Activated CD8-positive, alpha-beta T cell treated with anti-CD3 and anti-CD28 coated beads for 36 hours (primary cell): Measurements from ENCODE around the gene CACNA2D3. TPM values are rescaled to one million over a fixed set of nuclear protein-coding genes. Genes with fewer than 3 reads are reported as not detected.

ENCODE experiments used
- ATAC-seq: fragments of 200-7000 bp; cut with Tn5 transposase; one replicate; pipeline ENCODE4 v1.10.0; 2021; ENCODE audit warnings: mild to moderate bottlenecking, moderate library complexity
- CTCF ChIA-PET: fragments of 350-600 bp; sonication (Branson Sonifier 250); formaldehyde crosslinking; loops from one replicate; lab custom pipeline; 2021; ENCODE audit warnings: antibody characterized with exemption; lab: Charles Lee
- POLR2A ChIA-PET: fragments of 350-600 bp; sonication (Branson Sonifier 250); formaldehyde crosslinking; loops from one replicate; lab custom pipeline; 2021; ENCODE audit warnings: antibody characterized with exemption; lab: Charles Lee
- DNase-seq: peaks from one replicate; pipeline ENCODE4 v3.0.0-alpha.2; 2020
- H3K27ac Mint-ChIP-seq: one replicate; pipeline ENCODE4 v1.8.0; 2021; ENCODE audit warnings: mild to moderate bottlenecking, mixed read lengths
- H3K27me3 Mint-ChIP-seq: one replicate; pipeline ENCODE4 v1.8.0; 2021; ENCODE audit warnings: mixed read lengths
- H3K36me3 Mint-ChIP-seq: one replicate; pipeline ENCODE4 v1.8.0; 2021; ENCODE audit warnings: low read depth, mixed read lengths
- H3K4me1 Mint-ChIP-seq: one replicate; pipeline ENCODE4 v1.8.0; 2021; ENCODE audit warnings: low read depth, mixed read lengths
- H3K4me3 Mint-ChIP-seq: one replicate; pipeline ENCODE4 v1.8.0; 2021; ENCODE audit warnings: mild to moderate bottlenecking, moderate library complexity, mixed read lengths
- H3K9me3 Mint-ChIP-seq: one replicate; pipeline ENCODE4 v1.8.0; 2021; ENCODE audit warnings: mixed read lengths
- CTCF ChIP-seq: fragments of 200-600 bp; IDR thresholded peaks from one replicate; pipeline ENCODE4 v1.8.0; 2022; ENCODE audit warnings: antibody characterized with exemption, mild to moderate bottlenecking
- intact Hi-C: fragments of 100-400 bp; cut with micrococcal nuclease; formaldehyde crosslinking; loops from one replicate; pipeline ENCODE4 v1.10.0; 2022
- total RNA-seq, 2 experiments: library from RNA; stranded (reverse); gene quantifications; one replicate each; pipeline ENCODE4 v1.2.3, GENCODE V29; 2021

Gene CACNA2D3
- total RNA-seq, 2 experiments from 2014 or later, result not detected

DNA sequence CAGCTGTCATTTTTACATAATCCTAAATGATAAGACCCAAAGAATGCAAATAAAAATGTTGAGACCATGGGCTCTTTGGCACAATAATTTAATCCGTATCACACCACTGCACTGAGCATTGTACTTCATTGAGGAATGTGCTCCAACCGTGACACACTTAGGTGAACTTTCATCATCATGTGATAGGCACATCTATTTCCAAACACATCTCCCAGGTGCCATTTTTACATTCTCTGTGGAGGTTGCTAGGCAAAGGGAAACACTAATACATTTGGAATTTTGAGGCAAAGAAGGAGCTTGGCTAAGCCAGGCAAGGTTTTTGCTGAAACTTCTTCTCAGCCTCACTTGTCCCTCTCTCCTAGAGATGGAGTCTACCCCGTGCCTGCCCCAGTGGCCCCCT is 736.8 kb downstream of the CACNA2D3 start:
- Mint-ChIP-seq H3K36me3 (no peaks in the 10 kb centered on the region), H3K4me1 (no peaks in the 10 kb centered on the region), H3K27ac (no peak overlapping the region), H3K27me3 (peaks cover 5% of the 10 kb centered on the region), H3K9me3 (no peaks in the 10 kb centered on the region), H3K4me3 (no peak overlapping the region)
- ATAC-seq, result no peak
- ChIA-PET POLR2A (no interaction called here), CTCF (interaction anchor here (0.6 kb wide), 1 partner anchor 425 kb away, joined by 3 read pairs; no protein-coding TSS in a partner anchor)
- intact Hi-C loops, result loop anchor here (10.0 kb wide), 1 partner anchor 1396 kb away; no protein-coding TSS in a partner anchor
- no peak for DNase-seq
- no peak for TF ChIP-seq CTCF

DNA sequence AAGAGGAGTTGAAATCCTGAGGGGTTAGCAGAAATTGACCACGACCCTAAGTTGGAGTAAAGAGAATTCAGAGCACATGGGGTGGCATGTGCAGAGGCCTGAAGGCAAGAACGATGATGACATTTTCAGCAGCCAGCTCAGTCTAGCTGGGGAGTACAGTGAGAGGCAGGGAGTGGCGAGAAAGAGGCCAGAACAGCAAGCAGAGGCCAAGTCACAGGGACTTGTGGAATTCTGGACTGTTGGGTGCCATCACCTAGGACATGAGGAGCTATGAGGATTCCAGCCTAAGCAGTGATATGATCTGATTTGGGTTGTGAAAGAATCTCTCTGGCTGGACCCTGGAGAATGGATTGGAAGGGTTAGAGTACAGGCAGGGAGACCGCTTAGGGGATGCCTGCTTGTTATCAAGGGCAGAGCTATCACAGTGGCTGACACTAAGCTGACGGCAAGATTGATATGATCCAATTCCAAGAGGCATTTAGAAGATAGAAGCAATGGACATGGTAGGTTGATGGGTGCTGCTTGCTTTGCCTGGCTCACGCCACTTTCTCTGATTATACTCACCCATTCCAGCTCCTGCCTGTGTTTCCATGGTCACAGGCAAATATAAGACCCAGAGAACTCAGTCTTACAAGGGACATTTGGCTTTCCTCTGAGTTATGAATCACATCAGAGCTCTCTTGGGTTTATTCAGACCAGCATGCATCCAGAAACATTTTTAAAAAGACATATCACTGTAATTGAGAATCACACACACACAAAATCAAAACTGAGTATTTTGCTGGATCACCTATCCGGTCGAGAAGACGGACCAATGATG is 739.1 kb downstream of the CACNA2D3 start:
- ATAC-seq (no peak), DNase-seq (no peak)
- ChIA-PET POLR2A (no interaction called here), CTCF (no interaction called here)
- Mint-ChIP-seq H3K36me3 (no peaks in the 10 kb centered on the region), H3K27me3 (no peaks in the 10 kb centered on the region), H3K4me3 (no peak overlapping the region), H3K9me3 (no peaks in the 10 kb centered on the region), H3K27ac (no peak overlapping the region), H3K4me1 (no peaks in the 10 kb centered on the region)
- no peak for TF ChIP-seq CTCF
- intact Hi-C loops, result no loop called here

DNA sequence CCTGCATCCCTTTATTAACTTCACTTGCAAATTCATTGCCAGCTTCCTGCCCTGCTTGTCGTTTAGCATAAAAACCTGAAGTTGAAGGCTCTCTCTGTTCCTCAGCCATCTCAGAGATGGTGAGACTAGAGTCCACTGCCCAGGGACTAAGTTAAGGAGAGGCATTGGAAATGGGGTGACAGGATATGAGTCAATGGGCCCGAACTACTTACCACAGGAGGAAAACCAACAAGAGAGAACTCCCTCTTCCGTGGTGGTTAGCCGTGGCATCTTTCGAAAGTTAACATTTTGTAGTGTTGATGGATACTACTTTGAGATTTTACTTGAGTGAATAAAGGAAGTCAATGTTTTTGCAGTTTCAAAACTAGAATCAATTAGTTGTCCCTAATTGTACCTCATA is 740.2 kb downstream of the CACNA2D3 start:
- TF ChIP-seq CTCF, result no peak
- ATAC-seq, result no peak
- POLR2A ChIA-PET, result no interaction called here
- CTCF ChIA-PET, result no interaction called here
- no peaks in the 10 kb centered on the region for H3K36me3 Mint-ChIP-seq
- H3K4me3 Mint-ChIP-seq, result no peak overlapping the region
- H3K9me3 Mint-ChIP-seq, result no peaks in the 10 kb centered on the region
- DNase-seq, result no peak
- no peaks in the 10 kb centered on the region for H3K4me1 Mint-ChIP-seq
- H3K27me3 Mint-ChIP-seq, result no peaks in the 10 kb centered on the region
- intact Hi-C loops, result no loop called here
- H3K27ac Mint-ChIP-seq, result no peak overlapping the region

GRCh38 chr3:54863366-54863765 is 741.0 kb downstream of the CACNA2D3 start:
- Mint-ChIP-seq H3K4me1 (no peaks in the 10 kb centered on the region), H3K9me3 (no peaks in the 10 kb centered on the region), H3K36me3 (no peaks in the 10 kb centered on the region), H3K4me3 (no peak overlapping the region), H3K27me3 (no peaks in the 10 kb centered on the region), H3K27ac (no peak overlapping the region)
- TF ChIP-seq CTCF, result no peak
- no peak for DNase-seq
- ATAC-seq, result no peak
- ChIA-PET CTCF (no interaction called here), POLR2A (no interaction called here)
- intact Hi-C loops, result no loop called here

- no peaks in the 10 kb centered on the region for H3K4me1 Mint-ChIP-seq
- no peak overlapping the region for H3K27ac Mint-ChIP-seq
- ChIA-PET POLR2A (no interaction called here), CTCF (no interaction called here)
- H3K36me3 Mint-ChIP-seq, result no peaks in the 10 kb centered on the region
- no peak for TF ChIP-seq CTCF
- ATAC-seq (no peak), DNase-seq (no peak)
- H3K9me3 Mint-ChIP-seq, result no peaks in the 10 kb centered on the region
- H3K27me3 Mint-ChIP-seq, result no peaks in the 10 kb centered on the region
- no peak overlapping the region for H3K4me3 Mint-ChIP-seq
- intact Hi-C loops, result no loop called here
Measured at GRCh38 chr3:54863786-54864185, 741.4 kb downstream of the CACNA2D3 start.
